Pancreas (tissue), 10 donors: Measurements from ENCODE around the gene LEPR. TPM values are rescaled to one million over a fixed set of nuclear protein-coding genes. Genes with fewer than 3 reads are reported as not detected.
"Not testable (repeated sequence)": the region's sequence is repeated elsewhere in the genome, so short reads cannot be mapped to it uniquely, and the experiment has no call there.

Experiments used
- ATAC-seq, 4 donors: fragments of 200-7000 bp; cut with Tn5 transposase; one replicate each; pipeline versions ENCODE4 v1.8.0 to v1.9.1; 2020; ENCODE audit warnings: mild to moderate bottlenecking in 4 of 4, moderate library complexity in 4 of 4
- DNase-seq, 6 donors: peaks; one replicate each; pipeline ENCODE4 v3.0.0-alpha.2; 2020
- FAIRE-seq: peaks from 2 replicates; lab custom pipeline; 2012; peaks lifted over from hg19 to GRCh38; lab: Jason Lieb, UNC
- H3K27ac ChIP-seq, 4 donors: fragments of 200-600 bp; sonication (generic); 1 replicate in 3 of 4; 2 replicates in 1 of 4; pipeline versions ENCODE4 v1.5.0 to v1.8.0; 2020
- H3K27me3 ChIP-seq, 4 donors: fragments of 200-600 bp; one replicate each; pipeline ENCODE4 v1.8.0; 2021
- H3K36me3 ChIP-seq, 3 donors: fragments of 200-600 bp; sonication (generic) in 1 of 3; one replicate each; pipeline versions ENCODE4 v1.5.0 to v1.8.0; 2020 to 2021
- H3K4me1 ChIP-seq, 3 donors: fragments of 200-600 bp; one replicate each; pipeline ENCODE4 v1.8.0; 2021
- H3K4me3 ChIP-seq, 4 donors: fragments of 200-600 bp; sonication (generic) in 2 of 4; one replicate each; pipeline versions ENCODE4 v1.5.0 to v1.8.0; 2020 to 2021
- H3K9me3 ChIP-seq, 4 donors: fragments of 200-600 bp; one replicate each; pipeline ENCODE4 v1.8.0; 2021
- WGBS, 2 donors: extraction: QIAGEN DNeasy Blood & Tissue Kit; methylation state at CpG; one replicate each; pipeline ENCODE4 v1.1.7; 2013; 5-methylcytosine and 5-hydroxymethylcytosine counted together
- intact Hi-C, 3 donors: fragments of 100-400 bp; cut with DNase I; formaldehyde crosslinking; loops; one replicate each; pipeline versions ENCODE4 v1.11.1 to v1.14.2; 2022
- polyA plus RNA-seq, 2 donors: library from polyadenylated mRNA; stranded (reverse); fragments of 200-250 nt; gene quantifications; one replicate each; pipeline ENCODE4 v1.2.3, GENCODE V29; 2013
- total RNA-seq, 6 donors: library from RNA; stranded (reverse); fragmentation: NEBNext Ultra II Directional in 4 of 6; extraction: Animal tissue kit (Norgen Biotek cat#: 25700) in 4 of 6; gene quantifications; one replicate each; pipeline versions ENCODE4 v1.2.1 to v1.2.4, GENCODE V29; 2021 to 2023
- TF ChIP-seq, protein P1 (sequence below), 4 donors: fragments of 200-600 bp; sonication (generic) in 3 of 4; IDR thresholded peaks; one replicate each; pipeline versions ENCODE4 v1.5.0 to v1.8.0; 2021; ENCODE audit warnings: antibody characterized with exemption in 4 of 4
- donor health status: healthy with polysubstance abuse.
- donor health status: DM: no; HTN: no; CAD: no; lungs with moderate emphysema.
- donor health status: DM: no; HTN: no; CAD: no.
- donor health status: control.
- donor health status: control.
- donor health status: Bipolar disorder and iron deficiency.
- donor health status: DM: yes; HTN: yes; CAD: no.
- donor health status: DM: no; HTN: no; CAD: no.
- donor health status: DM: no; HTN: no; CAD: no.
- donor health status: DM: yes; HTN: yes; CAD: no.

LEPR gene
- total and polyA plus RNA-seq, 8 donors, result 0.95 to 5.1 (median 2.6) TPM

DNA sequence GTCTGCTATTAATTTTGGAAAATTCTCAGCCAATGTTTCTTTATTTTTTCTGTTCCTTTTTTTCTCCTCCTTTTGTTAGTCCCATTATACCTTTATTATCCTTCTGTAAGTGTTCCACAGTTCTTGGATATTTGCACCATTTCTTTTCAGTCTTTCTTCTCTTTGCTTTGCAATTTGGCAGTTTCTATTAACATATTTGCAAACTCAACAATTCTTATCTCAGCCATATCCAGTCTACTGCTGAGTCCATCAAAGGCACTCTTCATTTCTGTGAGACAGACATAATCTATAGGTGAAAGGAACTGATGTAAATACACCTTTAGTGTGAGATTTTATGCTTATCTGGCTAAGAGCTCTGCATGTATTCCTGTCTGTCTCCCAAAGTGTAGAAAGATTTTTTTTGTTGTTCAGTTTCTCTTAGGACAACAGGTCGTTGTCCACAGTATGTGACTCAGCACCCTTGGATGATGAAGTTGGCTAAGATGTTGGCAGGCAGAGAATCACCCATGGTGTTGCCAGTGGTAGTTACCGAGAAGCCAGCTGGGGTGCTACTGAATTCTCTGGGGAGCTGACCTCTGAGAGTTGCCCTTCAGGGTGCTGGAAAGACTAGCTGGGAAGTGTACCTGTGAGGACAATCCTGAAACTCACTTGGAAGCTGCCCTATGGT, 38.4 kb downstream of the LEPR start:
- no peaks in the 10 kb centered on the region for H3K9me3 ChIP-seq
- intact Hi-C loops, result no loop called here
- no peak overlapping the region for H3K4me3 ChIP-seq
- no peak for ATAC-seq
- 83 to 84% methylated on average over 2 of the region's 2 CpGs for WGBS, 2 donors
- no peaks in the 10 kb centered on the region for H3K36me3 ChIP-seq
- H3K4me1 ChIP-seq, result no peaks in the 10 kb centered on the region
- FAIRE-seq, result no peak
- TF ChIP-seq, protein P1, sequence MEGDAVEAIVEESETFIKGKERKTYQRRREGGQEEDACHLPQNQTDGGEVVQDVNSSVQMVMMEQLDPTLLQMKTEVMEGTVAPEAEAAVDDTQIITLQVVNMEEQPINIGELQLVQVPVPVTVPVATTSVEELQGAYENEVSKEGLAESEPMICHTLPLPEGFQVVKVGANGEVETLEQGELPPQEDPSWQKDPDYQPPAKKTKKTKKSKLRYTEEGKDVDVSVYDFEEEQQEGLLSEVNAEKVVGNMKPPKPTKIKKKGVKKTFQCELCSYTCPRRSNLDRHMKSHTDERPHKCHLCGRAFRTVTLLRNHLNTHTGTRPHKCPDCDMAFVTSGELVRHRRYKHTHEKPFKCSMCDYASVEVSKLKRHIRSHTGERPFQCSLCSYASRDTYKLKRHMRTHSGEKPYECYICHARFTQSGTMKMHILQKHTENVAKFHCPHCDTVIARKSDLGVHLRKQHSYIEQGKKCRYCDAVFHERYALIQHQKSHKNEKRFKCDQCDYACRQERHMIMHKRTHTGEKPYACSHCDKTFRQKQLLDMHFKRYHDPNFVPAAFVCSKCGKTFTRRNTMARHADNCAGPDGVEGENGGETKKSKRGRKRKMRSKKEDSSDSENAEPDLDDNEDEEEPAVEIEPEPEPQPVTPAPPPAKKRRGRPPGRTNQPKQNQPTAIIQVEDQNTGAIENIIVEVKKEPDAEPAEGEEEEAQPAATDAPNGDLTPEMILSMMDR (IDR thresholded peaks at IDR 0.05), result no peak
- H3K27me3 ChIP-seq, result no peaks in the 10 kb centered on the region
- no peak overlapping the region for H3K27ac ChIP-seq
- DNase-seq, result no peak

DNA sequence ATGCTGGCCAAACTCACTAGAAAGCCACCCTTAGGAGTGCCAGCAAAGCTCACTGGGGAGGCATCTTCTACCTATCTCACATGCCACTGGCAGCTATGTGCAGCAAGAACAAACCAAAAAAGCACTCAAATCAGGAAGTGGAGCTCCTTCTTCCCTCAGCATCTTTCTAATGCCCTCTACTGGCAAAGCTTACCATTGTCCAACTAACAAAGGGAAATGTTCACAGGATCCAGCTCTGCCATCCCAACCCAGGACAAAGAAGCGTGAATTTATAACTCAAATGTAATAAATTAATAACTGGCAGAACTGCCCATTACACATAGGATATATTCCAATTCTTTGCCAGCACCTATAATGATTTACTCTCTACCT, 38.9 kb downstream of the LEPR start:
- no peak for FAIRE-seq
- ATAC-seq, result peak; percentile 27 to 72 (median 54)
- 62 to 66% methylated on average over 1 of the region's 1 CpG for WGBS, 2 donors
- H3K9me3 ChIP-seq, result no peaks in the 10 kb centered on the region
- H3K36me3 ChIP-seq, result no peaks in the 10 kb centered on the region
- no peaks in the 10 kb centered on the region for H3K27me3 ChIP-seq
- no peaks in the 10 kb centered on the region for H3K4me1 ChIP-seq
- TF ChIP-seq, protein P1 (IDR thresholded peaks at IDR 0.05), result peak in 2 of 4 donors; percentile 20 to 36
- H3K4me3 ChIP-seq, result no peak overlapping the region
- H3K27ac ChIP-seq, result no peak overlapping the region
- intact Hi-C loops, result no loop called here
- DNase-seq, result no peak

DNA sequence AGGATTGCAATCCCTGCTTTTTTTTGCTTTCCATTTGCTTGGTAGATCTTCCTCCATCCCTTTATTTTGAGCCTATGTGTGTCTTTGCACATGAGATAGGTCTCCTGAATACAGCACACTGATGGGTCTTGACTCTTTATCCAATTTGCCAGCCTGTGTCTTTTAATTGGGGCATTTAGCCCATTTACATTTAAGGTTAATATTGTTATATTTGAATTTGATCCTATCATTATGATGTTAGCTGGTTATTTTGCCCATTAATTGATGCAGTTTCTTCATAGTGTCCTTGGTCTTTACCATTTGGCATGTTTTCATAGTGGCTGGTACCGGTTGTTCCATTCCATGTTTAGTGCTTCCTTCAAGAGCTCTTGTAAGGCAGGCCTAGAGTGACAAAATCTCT, 45.4 kb downstream of the LEPR start:
- ATAC-seq, FAIRE-seq: not testable (repeated sequence)

DNA sequence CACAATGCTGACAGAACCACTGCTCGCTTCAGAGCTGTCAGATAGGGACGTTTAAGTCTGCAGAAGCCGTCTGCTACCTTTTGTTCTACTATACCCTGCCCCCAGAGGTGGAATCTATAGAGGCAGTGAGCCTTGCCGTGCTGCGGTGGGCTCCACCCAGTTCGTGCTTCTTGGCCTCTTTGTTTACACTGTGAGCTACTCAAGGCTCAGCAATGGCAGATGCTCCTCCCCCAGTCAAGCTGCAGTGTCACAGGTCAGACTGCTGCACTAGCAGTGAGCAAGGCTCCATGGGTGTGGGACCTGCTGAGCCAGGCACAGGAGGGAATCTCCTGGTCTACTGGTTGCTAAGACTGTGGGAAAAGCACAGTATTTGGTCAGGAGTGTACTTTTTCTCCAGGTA, 47.1 kb downstream of the LEPR start:
- no peaks in the 10 kb centered on the region for H3K36me3 ChIP-seq
- DNase-seq (peak in 5 of 6 donors; percentile 45 to 81 (median 55)), ATAC-seq (peak in 3 of 4 donors; percentile 72 to 85 (median 81)), FAIRE-seq (no peak)
- H3K27ac ChIP-seq, result no peak overlapping the region
- peaks cover 0 to 11% (median 9%) of the 10 kb centered on the region in 3 donors for H3K4me1 ChIP-seq
- WGBS, 2 donors, result 22 to 42% methylated on average over 6 of the region's 6 CpGs
- H3K27me3 ChIP-seq, result no peaks in the 10 kb centered on the region
- TF ChIP-seq, protein P1 (IDR thresholded peaks at IDR 0.05), result no peak
- H3K4me3 ChIP-seq, result no peak overlapping the region
- H3K9me3 ChIP-seq, result no peaks in the 10 kb centered on the region
- intact Hi-C loops, result no loop called here

More for the DNA sequence above, 45.4 kb downstream of the LEPR start:
- intact Hi-C loops, H3K4me3 ChIP-seq, H3K9me3 ChIP-seq, H3K4me1 ChIP-seq, H3K27me3 ChIP-seq, DNase-seq, H3K27ac ChIP-seq, H3K36me3 ChIP-seq: not testable (repeated sequence)
- WGBS, 2 donors, result 95 to 96% methylated on average over 1 of the region's 1 CpG

DNA sequence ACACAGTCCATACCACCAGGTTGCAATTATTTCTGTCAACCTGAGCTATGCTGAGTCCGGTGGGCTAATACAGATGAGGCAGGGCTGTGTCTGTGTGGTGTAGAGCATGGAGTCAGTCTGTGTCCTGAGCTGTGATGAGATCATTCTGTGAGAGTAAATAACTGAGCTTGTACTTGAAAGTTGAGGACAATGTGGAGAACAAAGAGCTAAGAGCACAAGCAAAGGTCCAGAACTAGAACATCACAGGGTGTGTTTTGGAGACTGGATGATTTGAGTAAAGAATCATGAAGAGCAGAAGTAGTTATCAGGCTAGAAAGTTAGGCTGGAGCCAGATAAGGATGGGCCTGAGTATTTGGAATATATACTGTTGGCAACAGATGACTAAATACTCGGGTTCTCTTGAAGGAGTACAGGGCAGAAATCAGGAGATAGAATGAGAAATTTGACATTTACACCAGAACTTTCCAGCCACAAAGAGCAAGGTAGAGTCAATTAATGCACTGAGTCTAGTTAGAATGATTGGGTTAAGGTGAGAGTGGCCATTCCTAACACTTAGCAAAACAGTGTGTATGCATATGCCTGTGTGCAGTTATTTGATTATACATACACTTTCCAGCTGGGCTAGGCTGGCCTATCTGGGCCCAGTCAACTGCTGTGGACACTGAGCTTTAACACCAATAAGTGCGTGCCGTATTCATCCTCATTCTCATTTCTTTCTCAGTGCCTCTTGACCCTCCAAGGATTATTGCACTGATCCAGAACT, 48.8 kb downstream of the LEPR start:
- TF ChIP-seq, protein P1 (IDR thresholded peaks at IDR 0.05), result no peak
- Histone ChIP-seq H3K4me3 (no peak overlapping the region), H3K9me3 (no peaks in the 10 kb centered on the region), H3K4me1 (peaks cover 0 to 16% (median 9%) of the 10 kb centered on the region in 3 donors), H3K27me3 (no peaks in the 10 kb centered on the region), H3K27ac (no peak overlapping the region), H3K36me3 (no peaks in the 10 kb centered on the region)
- FAIRE-seq (no peak), ATAC-seq (peak in 3 of 4 donors; percentile 30 to 46 (median 36)), DNase-seq (no peak)
- intact Hi-C loops, result no loop called here
- 54 to 92% methylated on average over 4 of the region's 4 CpGs for WGBS, 2 donors
